GM10266 (cell line): ENCODE measurements around the gene GBP1.
"Not testable (repeated sequence)": the region's sequence is repeated elsewhere in the genome, so short reads cannot be mapped to it uniquely, and the experiment has no call there.

ENCODE experiments used
- DNase-seq: peaks from one replicate; pipeline ENCODE4 v3.0.0; 2012; ENCODE audit errors: extremely low spot score
- CTCF ChIP-seq: IDR thresholded peaks from 2 replicates; pipeline ENCODE4 v1.5.1; 2012; ENCODE audit warnings: mild to moderate bottlenecking, low read depth; ENCODE audit not compliant: control insufficient read depth, insufficient read depth; ENCODE audit errors: missing control alignments

GBP1 gene

DNA sequence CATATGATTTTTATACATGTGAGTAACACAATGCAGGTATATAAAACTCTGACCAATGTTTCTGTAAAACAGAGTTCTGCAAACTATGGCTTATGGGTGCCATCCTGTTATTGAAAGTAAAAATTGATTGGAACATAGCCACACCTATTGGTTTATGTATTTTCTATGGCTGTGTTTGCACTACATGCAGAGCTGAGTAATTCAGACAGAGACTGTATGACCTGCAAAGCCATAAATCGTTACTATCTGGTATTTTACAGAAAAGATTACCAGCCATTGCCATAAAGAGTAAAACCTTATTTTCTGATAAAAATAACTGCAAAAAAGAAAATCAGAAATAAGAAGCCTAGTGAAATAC is 13.1 kb downstream of the GBP1 start:
- TF ChIP-seq CTCF = no peak
- DNase-seq = no peak

- DNase-seq = no peak
- TF ChIP-seq CTCF = no peak
Measured at GRCh38 chr1:89051300-89051954, 13.6 kb downstream of the GBP1 start.

DNA sequence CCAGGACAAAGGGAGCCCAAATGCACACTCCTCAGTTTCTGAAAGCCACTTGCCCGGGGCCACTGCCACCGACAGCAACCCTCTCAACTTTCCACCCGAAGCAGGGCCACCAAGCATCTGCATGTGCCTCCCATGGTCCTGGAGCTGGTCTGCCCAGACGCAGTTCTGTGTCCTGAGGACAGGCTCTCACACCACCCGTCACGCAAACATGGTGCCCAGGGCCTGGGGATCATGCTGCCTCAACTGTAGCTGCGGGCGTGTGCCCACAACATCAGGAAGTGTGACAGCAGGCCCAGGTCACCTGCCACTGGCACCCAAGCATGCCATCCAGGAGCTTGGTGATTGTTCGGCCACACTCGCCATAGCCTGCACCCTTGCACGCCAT is 14.4 kb downstream of the GBP1 start:
- TF ChIP-seq CTCF = no peak
- no peak for DNase-seq

DNA sequence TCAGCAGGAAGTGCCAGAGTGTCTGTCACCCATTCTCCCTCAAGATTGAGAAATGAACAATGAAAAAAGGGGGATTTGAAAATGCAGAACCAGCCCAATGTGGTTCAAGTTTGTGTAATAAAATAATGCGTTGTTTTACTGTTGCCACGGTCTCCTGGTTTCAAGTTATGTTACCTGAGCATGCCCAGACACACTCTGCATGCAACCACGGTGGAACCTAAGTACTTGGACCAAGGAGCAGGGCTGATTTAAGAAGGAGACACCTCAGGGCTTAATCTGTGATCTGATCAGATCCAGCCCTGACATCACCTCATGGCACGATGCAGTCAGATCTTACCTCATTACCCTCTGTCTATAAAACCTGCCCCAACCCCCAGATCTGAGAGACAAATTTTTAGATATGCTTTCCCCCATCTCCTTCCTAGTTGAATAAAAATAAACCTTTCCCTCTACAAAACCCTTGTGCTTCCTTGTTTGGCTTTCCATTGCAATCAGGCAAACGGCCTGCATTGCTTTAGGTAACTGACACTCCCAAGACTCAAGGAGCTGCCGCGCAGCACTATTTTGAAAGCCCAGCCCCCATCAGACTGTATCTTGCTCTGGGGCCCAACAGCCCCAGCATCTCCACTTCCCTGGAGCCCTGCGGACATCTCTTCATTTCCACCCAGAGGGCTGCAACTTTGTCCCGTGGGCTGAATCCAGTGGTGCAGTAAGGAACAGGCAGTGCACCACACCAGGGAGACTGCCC is 14.9 kb downstream of the GBP1 start:
- not testable (repeated sequence) for DNase-seq

DNA sequence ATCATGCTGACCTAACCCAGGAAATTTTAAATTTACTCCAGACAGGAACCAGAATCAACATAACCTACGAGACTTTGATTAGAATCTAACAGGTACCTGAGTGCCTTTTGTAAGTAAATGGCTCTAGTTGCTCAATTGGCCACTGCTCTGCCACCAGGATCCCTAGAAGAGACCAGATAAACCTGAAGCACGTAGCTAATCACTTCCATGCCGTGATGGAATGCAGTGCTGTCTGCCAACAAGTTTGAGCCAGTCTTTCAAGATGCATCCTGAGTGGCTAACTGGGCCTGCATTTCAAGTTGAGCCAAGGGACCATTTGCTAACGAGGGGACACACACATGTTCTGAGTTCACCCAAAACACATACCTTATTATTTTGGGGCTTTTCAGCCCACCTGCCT is 15.8 kb downstream of the GBP1 start:
- DNase-seq = not testable (repeated sequence)

DNA sequence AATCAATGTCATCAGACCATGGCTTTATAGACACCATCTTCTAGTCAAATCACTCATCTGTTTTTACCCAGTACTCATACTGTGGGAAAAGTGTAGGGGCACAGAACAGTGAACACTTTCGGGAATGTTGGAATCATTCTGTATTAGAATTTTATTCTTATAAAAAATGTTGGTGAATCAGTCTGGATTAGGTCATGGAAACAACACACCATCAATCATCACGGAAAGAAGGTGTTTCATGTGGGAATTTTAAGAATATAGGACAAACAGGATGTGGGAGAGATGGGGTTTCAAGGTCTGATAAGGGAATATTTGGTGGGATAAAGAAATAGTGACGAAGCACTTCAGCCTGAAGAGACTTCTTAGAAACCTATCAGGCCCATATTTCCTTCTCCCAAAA is 17.3 kb downstream of the GBP1 start:
- no peak for TF ChIP-seq CTCF
- DNase-seq = no peak

DNA sequence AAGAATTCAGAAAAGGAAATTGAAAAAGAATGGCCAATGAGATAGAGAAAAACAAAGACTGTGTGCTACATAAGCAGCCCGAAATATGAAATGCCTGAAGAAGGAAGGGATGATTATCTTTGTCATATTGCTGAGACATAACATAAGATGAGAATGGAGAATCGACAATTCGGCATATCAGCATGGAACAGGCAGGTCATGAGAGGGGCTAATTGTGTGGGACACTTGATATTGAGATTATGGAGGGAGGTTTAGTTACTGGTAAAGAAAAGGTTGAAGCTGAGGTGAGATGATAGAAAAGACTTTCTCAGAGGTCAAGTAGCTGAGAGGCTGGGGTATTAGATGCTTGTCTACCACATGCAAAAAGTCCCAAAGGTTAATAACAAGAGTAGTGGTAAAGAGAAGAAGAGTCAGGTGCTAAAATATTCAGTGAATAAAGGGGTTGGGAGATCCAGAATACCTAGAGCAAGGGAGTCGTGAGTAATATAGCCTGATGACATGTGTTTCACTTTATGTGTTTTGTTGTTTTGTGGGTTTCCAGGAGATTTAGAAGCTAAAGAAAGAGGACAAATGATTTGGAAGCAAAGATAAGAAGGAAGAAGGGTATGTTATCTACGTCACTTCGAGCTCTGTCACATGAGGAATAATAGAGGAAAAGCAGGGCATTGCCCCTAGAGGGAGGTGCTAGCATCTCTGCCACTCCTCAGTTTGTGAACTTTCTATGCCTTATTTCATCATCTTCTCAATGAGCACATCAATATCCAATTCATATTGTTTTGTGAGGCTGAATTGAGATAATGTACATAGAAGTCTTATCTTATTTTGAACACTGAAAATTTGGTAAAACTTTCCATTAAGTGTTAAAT is 18.5 kb downstream of the GBP1 start:
- not testable (repeated sequence) for DNase-seq

- DNase-seq = no peak
- TF ChIP-seq CTCF = no peak
Measured at GRCh38 chr1:89044970-89045721, 19.9 kb downstream of the GBP1 start.
